Chondrocyte (in vitro differentiated cells): ENCODE measurements around the gene IRS4. TPM values are rescaled to one million over a fixed set of nuclear protein-coding genes. Genes with fewer than 3 reads are reported as not detected.

Experiments
- DNase-seq: peaks from one replicate; pipeline ENCODE4 v3.0.0; 2021; ENCODE audit warnings: mixed read lengths, low spot score
- H3K27ac Mint-ChIP-seq: one replicate; pipeline ENCODE4 v1.8.0; 2021; ENCODE audit warnings: mild to moderate bottlenecking, moderate library complexity, mixed read lengths; ENCODE audit not compliant: unreplicated experiment
- H3K27me3 Mint-ChIP-seq: 2 replicates; pipeline ENCODE4 v1.8.0; 2021; ENCODE audit warnings: low read depth, mixed read lengths
- H3K36me3 Mint-ChIP-seq: 2 replicates; pipeline ENCODE4 v1.8.0; 2021; ENCODE audit warnings: low read depth, mixed read lengths
- H3K4me1 Mint-ChIP-seq: 2 replicates; pipeline ENCODE4 v1.8.0; 2021; ENCODE audit warnings: low read depth, mild to moderate bottlenecking, mixed read lengths
- H3K4me3 Mint-ChIP-seq: one replicate; pipeline ENCODE4 v1.8.0; 2021; ENCODE audit warnings: mild to moderate bottlenecking, moderate library complexity, mixed read lengths; ENCODE audit not compliant: unreplicated experiment
- H3K9me3 Mint-ChIP-seq: 2 replicates; pipeline ENCODE4 v1.8.0; 2021; ENCODE audit warnings: low read depth, mixed read lengths
- total RNA-seq: library from RNA; stranded (reverse); gene quantifications from 3 replicates; pipeline ENCODE4 v1.2.1, GENCODE V29; 2021
- TF ChIP-seq, protein P1 (sequence below): fragments of 200-600 bp; sonication (generic); IDR thresholded peaks from 2 replicates; pipeline ENCODE4 v1.5.0; 2021; ENCODE audit warnings: antibody characterized with exemption, mild to moderate bottlenecking, moderate library complexity

IRS4 gene
- total RNA-seq, 1 donor from 2014 or later, result not detected

DNA sequence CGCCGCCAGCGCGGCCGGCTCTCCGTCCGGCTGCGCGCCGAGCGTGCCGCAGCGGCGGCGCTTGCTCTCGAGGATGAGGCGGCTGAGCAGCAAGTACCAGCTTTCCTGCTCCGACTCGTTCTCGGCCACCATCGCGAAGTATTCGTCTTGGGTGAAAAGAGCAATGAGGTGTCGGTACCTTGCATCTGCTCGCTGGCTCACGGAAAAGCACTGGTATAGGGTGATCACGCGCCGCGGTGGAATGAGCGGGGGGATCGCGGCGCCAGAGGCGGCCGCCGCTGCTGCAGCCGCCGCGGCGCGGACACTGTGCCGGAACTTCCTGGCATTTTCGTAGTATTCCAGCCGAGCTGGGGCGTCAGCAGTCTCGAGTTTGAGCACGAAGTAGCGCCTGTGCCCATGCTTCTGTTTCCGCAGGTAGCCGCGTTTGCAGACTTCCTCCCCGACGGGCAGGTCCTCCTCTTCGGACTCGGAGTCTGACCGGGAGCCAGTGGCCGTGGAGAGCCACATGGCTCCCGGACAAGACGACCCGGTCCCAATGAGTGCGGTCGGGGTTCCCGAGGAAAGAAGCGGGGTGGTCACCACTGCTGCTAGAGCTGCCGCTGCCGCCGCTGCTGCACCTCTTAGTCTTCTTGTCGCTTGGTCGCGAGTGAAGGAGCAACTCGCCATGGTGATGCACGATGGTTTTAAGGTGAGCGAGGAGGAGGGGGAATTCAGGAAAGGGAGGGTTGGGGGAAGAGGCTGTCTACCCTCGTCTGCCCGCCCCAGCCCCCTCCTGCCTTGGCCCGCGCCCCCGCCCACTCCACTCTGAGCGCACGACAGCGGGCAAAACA, 469 bp downstream of the IRS4 start:
- H3K27me3 Mint-ChIP-seq, result peaks cover 77% of the 10 kb centered on the region
- H3K4me1 Mint-ChIP-seq, result peaks cover 30% of the 10 kb centered on the region
- no peaks in the 10 kb centered on the region for H3K9me3 Mint-ChIP-seq
- DNase-seq, result peak; percentile 69
- H3K4me3 Mint-ChIP-seq, result peak overlapping the region; percentile 78
- TF ChIP-seq, protein P1, sequence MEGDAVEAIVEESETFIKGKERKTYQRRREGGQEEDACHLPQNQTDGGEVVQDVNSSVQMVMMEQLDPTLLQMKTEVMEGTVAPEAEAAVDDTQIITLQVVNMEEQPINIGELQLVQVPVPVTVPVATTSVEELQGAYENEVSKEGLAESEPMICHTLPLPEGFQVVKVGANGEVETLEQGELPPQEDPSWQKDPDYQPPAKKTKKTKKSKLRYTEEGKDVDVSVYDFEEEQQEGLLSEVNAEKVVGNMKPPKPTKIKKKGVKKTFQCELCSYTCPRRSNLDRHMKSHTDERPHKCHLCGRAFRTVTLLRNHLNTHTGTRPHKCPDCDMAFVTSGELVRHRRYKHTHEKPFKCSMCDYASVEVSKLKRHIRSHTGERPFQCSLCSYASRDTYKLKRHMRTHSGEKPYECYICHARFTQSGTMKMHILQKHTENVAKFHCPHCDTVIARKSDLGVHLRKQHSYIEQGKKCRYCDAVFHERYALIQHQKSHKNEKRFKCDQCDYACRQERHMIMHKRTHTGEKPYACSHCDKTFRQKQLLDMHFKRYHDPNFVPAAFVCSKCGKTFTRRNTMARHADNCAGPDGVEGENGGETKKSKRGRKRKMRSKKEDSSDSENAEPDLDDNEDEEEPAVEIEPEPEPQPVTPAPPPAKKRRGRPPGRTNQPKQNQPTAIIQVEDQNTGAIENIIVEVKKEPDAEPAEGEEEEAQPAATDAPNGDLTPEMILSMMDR, result no peak
- H3K27ac Mint-ChIP-seq, result no peak overlapping the region
- no peaks in the 10 kb centered on the region for H3K36me3 Mint-ChIP-seq

- Mint-ChIP-seq H3K4me1 (peaks cover 30% of the 10 kb centered on the region), H3K27ac (no peak overlapping the region), H3K9me3 (no peaks in the 10 kb centered on the region), H3K27me3 (peaks cover 81% of the 10 kb centered on the region), H3K4me3 (peak overlapping the region; percentile 78), H3K36me3 (no peaks in the 10 kb centered on the region)
- TF ChIP-seq, protein P1, result peak; percentile 21
- peak; percentile 75 for DNase-seq
These were observed 1.2 kb downstream of the IRS4 start for GRCh38 chrX:108735091-108735678.

- H3K27me3 Mint-ChIP-seq, result peaks cover 77% of the 10 kb centered on the region
- no peaks in the 10 kb centered on the region for H3K9me3 Mint-ChIP-seq
- peaks cover 30% of the 10 kb centered on the region for H3K4me1 Mint-ChIP-seq
- H3K27ac Mint-ChIP-seq, result no peak overlapping the region
- DNase-seq, result peak; percentile 64
- TF ChIP-seq, protein P1, result no peak
- no peaks in the 10 kb centered on the region for H3K36me3 Mint-ChIP-seq
- H3K4me3 Mint-ChIP-seq, result no peak overlapping the region
These were observed 1.9 kb downstream of the IRS4 start for GRCh38 chrX:108734426-108734825.

DNA sequence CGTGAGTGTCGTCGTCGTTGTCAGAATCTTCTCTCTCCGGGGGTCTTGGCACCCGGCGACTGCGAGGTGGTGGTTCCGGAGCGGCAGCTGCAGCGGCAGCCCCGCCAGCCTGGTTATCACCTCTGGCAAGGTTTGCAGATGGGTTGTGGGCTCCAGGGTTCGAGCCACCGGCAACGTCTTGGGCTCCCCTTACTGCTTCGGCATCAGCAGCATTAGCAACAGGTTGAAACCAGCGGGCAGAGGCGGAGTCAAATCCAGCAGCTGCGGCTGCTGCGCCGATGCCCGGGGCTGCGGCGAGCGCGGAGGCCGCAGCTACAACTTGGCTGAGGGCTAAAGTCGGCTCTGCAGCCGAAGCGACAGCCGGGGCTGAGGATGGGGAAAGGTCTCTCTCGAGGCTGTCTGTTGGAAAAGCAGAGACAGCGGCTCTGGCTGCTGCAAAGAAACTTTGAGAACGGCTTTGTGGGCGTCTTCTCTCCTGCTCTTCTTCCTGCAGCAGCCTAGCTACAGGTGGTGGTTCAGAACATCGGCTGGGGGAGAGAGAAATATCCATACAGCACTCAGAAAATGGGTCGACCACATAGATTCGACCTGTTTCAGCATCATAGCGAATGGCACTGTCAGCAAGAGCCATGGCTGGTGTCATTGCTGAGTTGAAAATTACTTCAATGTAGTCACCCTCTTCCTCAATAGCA, 3.6 kb downstream of the IRS4 start:
- H3K9me3 Mint-ChIP-seq, result no peaks in the 10 kb centered on the region
- TF ChIP-seq, protein P1, result no peak
- H3K4me1 Mint-ChIP-seq, result peaks cover 30% of the 10 kb centered on the region
- peaks cover 84% of the 10 kb centered on the region for H3K27me3 Mint-ChIP-seq
- H3K27ac Mint-ChIP-seq, result no peak overlapping the region
- DNase-seq, result peak; percentile 70
- no peaks in the 10 kb centered on the region for H3K36me3 Mint-ChIP-seq
- peak overlapping the region; percentile 44 for H3K4me3 Mint-ChIP-seq

DNA sequence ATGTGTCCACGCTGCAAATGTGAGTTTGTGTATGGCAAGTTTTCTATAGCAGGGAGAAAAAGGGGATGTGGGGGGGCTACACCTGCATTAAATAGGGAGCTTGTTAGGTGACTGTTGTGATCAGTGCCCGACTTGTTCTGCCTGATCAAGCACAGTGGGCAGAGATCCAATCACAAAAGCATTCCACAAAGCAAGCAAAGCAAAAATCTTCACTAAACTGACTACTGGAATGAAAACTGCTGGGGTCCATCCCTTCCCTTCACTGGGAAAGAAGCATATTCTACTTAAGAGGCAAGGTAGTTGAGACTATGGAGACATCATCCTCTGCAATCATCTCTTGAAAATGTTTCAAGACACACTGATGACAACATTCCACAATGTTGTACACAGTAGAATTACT, 5.2 kb downstream of the IRS4 start:
- Mint-ChIP-seq H3K4me1 (peaks cover 16% of the 10 kb centered on the region), H3K36me3 (no peaks in the 10 kb centered on the region), H3K27ac (no peak overlapping the region), H3K27me3 (peaks cover 82% of the 10 kb centered on the region), H3K9me3 (no peaks in the 10 kb centered on the region), H3K4me3 (no peak overlapping the region)
- TF ChIP-seq, protein P1, result no peak
- DNase-seq, result no peak
